ENCODE measurements around the gene HIPK2.

HIPK2 gene

DNA sequence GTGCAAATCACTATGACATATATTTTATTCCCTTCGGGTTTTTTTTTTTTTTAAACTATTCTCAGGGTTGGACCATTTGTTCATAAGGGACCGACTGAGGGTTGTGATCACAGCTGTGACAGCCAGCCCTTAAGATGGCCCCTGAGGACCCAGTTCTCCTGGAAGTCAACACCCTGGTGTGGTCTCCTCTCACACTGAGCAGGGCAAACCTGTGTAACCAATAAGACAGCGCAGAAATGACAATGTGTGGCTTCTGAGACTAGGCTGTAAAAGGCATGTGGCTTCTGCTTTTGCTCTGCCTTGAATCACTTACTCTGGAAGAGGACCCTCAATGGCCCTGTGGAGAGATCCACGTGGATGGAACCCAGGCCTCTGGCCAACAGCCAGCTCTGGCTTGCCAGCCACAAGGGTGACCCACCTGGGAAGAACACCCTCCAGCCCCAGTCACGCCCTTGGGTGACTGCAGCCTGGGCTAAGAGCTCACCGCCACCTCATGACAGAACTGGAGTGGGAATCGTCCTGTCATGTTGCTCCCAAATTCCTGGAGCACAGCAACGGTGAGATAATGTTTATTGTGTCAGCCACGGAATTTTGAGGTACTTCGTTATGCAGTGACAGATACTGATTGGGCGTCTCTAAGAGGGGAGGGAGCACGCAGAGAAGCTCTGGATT, 127.2 kb downstream of the HIPK2 start:
- no peak for DNase-seq (ENCODE audit: low read depth)

DNA sequence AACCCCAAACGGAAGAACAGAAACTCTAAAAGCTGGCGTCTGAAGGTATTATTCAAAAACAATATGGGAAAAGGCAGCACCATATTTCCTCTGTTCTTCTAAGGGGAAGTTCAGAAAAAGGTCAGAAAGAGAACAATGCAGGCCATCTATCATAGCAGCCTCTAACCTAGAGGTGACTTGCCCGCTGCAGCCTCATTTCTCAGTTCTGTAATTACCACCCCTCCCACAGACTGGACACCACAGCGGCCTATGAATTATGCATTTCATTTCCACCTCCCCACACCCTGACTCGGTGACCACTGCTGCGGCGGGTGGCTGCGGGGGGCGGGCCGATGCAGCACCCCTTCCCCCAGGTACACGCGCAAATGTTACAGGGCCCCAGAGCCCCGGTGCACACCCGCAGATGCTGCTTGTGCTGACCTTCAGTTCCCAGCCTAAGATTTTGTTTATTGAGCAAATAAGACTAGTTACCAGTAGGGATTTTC, 128.8 kb downstream of the HIPK2 start:
- DNase-seq (ENCODE audit: low read depth): no peak

- no peak for DNase-seq (ENCODE audit: low read depth)
These were observed 129.4 kb downstream of the HIPK2 start for GRCh38 chr7:139648391-139648861.

- DNase-seq (ENCODE audit: low read depth): no peak
These were observed 129.9 kb downstream of the HIPK2 start for GRCh38 chr7:139647814-139648390.

GRCh38 chr7:139647085-139647484, 130.7 kb downstream of the HIPK2 start:
- no peak for DNase-seq (ENCODE audit: low read depth)

DNA sequence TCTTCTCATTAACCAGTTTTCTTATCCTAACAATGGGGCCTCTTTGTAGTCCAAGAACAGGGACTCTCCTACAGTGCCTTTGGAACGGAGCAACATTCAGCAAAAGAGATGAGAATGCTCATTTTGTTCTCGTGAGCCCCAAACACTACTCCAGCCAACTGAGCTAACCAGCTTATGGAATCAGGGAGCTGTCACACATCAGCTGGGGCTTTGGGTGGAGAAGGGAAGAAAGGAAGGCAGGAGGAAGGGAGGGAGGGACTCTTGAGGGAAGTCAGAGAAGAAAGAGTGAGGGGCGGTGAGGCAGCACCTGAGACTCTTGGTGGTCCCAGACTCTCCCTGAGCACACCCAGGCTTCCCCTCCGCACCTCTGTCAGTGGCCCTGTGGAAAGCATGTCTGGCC, 131.2 kb downstream of the HIPK2 start:
- no peak for DNase-seq (ENCODE audit: low read depth)

DNA sequence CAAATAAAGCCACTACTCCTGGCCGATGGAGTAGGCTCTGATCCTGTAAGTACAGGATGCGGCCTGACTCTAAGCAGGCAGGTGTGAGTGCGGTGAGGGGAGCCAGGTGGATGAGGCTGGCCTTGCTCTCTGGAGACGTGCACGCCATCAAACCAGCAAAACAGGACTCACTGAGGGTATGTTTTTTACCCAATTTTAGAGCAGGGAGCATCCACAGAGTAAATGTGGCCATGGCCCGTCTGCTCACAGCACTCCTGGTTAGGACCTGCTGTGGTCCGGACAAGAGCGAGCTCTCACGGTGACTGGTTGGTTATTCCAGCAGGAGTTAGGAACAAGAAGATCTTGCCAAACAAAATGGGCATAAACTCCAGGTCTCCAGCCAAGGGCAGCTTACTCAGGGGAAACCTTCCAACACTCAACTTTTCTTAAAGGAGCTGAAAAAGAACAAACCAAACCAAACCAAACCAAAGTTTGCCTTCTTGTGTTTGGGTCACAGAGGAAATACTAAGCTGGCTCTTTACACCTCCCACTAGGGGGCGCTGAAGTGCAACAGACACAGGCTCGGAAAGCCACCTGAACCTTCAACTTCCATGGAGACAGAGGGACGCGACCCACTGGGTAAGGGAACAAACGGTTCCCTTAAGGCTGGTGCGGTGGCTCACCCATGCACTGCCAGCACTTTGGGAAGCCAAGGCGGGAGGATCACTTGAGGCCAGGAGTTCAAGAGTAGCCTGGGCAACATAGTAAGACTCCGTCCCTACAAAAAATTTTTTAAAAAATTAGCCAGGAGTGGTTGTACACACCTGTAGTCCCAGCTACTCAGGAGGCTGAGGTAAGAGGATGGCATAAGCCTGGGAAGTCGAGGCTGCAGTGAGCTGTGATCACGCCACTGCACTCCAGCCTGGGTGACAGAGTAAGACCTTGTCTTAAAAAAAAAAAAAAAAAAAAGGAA, 131.9 kb downstream of the HIPK2 start:
- peak; percentile 60 for DNase-seq (ENCODE audit: low read depth)

GRCh38 chr7:139643951-139644585, 133.7 kb downstream of the HIPK2 start:
- DNase-seq (ENCODE audit: low read depth): no peak

GRCh38 chr7:139642283-139642682, 135.5 kb downstream of the HIPK2 start:
- DNase-seq (ENCODE audit: low read depth): no peak

DNA sequence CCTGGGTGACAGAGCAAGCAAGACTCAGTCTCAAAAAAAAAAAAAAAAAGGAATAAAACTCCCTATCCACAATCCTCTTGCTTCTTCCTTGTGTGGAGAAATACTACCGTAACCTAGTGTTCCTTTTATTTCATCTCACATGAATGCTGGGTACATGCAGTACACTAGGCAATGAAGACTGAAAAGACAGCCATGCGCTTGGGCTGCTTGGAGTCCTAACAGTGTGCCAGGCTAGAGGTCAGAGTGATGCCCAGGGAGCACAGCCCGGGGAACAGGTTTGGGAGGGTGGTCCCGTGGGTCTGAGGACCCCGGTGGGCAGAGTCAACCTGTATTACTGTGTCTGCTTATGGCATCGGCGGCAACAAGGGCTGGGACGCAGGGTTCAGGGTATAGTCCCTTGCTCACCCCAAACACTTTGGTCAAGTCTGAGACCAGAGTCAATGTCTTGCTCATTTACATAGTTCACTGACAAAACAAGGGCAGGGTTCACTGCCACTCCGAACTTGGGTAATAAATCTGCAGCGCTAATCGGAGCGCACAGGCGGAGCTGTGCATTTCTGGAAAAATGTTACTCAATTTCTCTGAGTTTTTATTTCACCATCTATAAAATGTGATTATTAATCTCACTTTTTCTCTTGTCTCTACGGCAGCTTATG, 136.3 kb downstream of the HIPK2 start:
- DNase-seq (ENCODE audit: low read depth): no peak

GRCh38 chr7:139640681-139641080, 137.1 kb downstream of the HIPK2 start:
- no peak for DNase-seq (ENCODE audit: low read depth)

- DNase-seq (ENCODE audit: low read depth): no peak
These were observed 138.2 kb downstream of the HIPK2 start for GRCh38 chr7:139639563-139639962.

DNA sequence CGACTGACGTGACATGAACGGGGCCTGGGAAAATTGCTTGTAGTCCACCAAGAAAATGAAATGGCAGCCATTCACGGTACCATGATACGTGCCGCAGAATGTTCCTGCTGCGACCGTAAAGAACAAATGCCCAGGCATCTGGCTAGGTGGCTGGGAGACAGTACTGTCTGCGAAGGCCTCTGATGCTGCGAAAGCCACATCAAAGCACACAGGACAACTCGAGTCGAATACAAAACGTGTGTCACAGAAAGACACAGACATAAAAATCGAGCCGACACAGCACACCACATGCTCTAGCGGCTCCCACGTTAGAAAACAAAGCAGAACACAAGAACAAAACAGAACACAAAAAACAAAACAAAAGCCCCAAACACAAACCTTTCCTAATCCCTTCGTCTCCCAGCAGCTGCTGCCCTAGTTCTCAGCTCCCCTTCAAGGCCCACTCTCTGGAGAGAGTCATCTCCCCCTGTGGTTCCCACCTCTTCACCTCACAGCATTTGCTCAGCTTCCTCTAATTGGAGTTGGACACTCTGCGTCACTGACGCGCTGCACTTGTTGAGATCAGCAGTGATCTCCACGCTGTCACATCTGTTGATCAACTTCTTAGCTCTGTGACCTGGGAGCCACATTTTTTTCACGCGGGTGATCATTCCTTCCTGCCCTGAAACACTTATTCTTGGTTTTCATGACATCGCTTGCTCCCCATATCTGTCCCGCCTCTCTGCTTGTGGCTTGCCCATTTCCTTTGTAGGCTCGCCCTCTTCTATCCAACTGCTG, 142.1 kb downstream of the HIPK2 start:
- no peak for DNase-seq (ENCODE audit: low read depth)

GRCh38 chr7:139634087-139634486, 143.7 kb downstream of the HIPK2 start:
- DNase-seq (ENCODE audit: low read depth): no peak

- DNase-seq (ENCODE audit: low read depth): no peak
These were observed 146.2 kb downstream of the HIPK2 start for GRCh38 chr7:139631520-139632031.

- no peak for DNase-seq (ENCODE audit: low read depth)
These were observed 146.9 kb downstream of the HIPK2 start for GRCh38 chr7:139630643-139631519.

DNA sequence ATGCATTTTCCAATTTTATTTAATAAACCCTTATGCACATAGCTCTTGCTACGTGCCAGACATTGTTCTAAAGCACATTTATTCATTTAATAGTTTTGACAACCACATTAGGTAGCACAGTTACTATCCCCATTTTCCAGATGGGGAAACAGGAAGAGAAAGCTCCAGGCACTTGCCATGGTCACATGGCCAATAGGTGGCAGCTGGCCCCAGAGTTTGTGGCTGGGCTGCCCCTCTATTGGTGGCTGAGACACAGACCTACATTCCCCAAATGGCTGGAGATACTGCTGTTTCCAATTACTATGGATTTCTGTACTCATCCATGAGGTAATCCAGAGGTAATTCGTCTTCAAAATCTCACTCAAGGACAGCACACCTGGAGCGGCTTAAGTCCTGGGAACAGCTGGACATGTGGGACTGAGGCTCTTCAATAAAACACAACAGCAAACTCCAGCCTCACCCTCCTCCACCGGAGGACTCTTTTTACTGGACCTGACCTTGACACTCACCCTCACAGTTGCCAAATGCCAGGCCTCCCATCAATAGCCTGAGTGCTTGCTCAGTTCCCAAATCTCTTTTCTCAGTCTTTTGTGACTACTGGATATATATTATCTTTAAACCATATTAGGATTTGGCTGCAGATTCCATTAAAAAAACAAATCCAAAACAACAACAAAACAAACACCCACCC, 148.3 kb downstream of the HIPK2 start:
- DNase-seq (ENCODE audit: low read depth): no peak

- DNase-seq (ENCODE audit: low read depth): no peak
These were observed 150.0 kb downstream of the HIPK2 start for GRCh38 chr7:139627831-139628230.

DNA sequence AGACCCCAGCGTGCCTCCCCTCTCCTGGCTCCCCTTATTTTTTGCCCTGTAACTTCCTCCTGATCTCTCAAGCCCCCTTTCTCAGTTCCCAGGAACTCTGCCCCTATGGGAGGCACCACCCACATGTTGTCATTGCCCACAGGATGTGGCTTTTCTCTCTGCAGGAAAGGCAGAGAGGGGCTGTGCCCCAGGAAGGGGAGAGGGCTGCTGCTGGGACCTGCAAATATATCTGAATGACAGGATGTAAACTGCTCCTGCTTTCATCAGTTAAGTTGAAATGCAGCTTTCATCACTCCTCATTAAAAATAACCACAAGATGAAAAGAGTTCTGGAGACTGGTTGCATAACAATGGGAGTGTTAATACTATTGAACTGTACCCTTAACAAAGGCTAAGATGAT, 151.0 kb downstream of the HIPK2 start:
- DNase-seq (ENCODE audit: low read depth): no peak
